SK-N-SH treated with all-trans-retinoic acid at 6 μM for 48 hours (cell line): ENCODE data around the gene SELENOW.

ENCODE experiments used
- GLIS3 ChIP-seq: fragments of 250-450 bp; sonication (Bioruptor Pico); IDR thresholded peaks from 2 replicates; pipeline ENCODE4 v1.5.0; 2020; ENCODE audit warnings: mild to moderate bottlenecking, moderate library complexity
- OSR1 ChIP-seq: fragments of 250-450 bp; sonication (Bioruptor Pico); IDR thresholded peaks from 2 replicates; pipeline ENCODE4 v1.8.0; 2022; ENCODE audit warnings: moderate library complexity, mild to moderate bottlenecking, inconsistent platforms
- TCF4 ChIP-seq: fragments of 250-450 bp; sonication (Bioruptor Pico); IDR thresholded peaks from 2 replicates; pipeline ENCODE4 v1.8.0; 2021; ENCODE audit warnings: mild to moderate bottlenecking, moderate library complexity, borderline replicate concordance
- ZFP3 ChIP-seq: fragments of 250-450 bp; sonication (Bioruptor Pico); IDR thresholded peaks from 2 replicates; pipeline ENCODE4 v1.5.0; 2020; ENCODE audit warnings: mild to moderate bottlenecking, moderate library complexity
- ZFP30 ChIP-seq: fragments of 450-650 bp; formaldehyde crosslinking; IDR thresholded peaks from 2 replicates; pipeline ENCODE4 v1.5.0; 2022; ENCODE audit warnings: mild to moderate bottlenecking, moderate library complexity
- ZNF70 ChIP-seq: fragments of 450-650 bp; formaldehyde crosslinking; IDR thresholded peaks from 2 replicates; pipeline ENCODE4 v1.5.0; 2020; ENCODE audit warnings: mild to moderate bottlenecking, moderate library complexity
- TF ChIP-seq, protein P1 (sequence below): fragments of 250-450 bp; sonication (Bioruptor Pico); IDR thresholded peaks from 2 replicates; pipeline ENCODE4 v1.8.0; 2020; ENCODE audit warnings: mild to moderate bottlenecking, moderate library complexity, borderline replicate concordance

DNA sequence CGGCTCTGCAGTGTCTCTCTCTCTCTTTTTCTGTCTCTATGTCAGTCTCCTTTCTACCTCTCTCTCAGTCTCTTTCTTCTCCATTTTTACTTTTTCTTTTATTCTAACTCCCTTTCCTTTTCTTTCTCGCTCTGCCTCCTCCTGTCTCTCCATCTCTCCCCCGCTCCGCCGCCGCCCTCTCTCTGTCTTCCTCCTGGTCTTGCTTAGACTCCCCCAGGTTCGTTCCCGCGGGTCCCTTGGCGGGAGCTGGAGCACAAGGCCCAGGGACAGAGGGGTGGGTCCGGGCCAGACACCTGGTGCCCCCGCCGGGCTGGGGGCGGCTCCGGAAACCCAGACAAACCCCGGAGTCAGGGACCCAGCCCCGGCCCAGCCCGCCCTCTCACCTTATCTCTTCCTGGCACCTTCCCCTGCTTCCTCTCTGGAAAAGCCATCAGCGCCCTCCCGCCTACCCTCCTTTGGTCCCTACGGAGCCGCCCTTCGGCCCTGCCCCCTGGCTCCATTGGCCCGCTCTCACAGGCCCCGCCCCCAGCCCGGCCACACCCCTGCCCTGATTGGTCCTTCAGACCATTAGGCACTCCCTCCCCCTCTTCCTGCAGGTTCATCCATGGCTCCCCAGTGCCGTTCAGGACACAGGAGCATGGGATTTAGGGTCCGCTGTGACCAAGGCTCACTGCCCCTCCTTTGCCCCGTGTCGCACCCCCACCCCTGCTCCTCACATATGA, 48.5 kb upstream of the SELENOW start:
- TF ChIP-seq, protein P1, sequence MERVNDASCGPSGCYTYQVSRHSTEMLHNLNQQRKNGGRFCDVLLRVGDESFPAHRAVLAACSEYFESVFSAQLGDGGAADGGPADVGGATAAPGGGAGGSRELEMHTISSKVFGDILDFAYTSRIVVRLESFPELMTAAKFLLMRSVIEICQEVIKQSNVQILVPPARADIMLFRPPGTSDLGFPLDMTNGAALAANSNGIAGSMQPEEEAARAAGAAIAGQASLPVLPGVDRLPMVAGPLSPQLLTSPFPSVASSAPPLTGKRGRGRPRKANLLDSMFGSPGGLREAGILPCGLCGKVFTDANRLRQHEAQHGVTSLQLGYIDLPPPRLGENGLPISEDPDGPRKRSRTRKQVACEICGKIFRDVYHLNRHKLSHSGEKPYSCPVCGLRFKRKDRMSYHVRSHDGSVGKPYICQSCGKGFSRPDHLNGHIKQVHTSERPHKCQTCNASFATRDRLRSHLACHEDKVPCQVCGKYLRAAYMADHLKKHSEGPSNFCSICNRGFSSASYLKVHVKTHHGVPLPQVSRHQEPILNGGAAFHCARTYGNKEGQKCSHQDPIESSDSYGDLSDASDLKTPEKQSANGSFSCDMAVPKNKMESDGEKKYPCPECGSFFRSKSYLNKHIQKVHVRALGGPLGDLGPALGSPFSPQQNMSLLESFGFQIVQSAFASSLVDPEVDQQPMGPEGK (CRISPR knock-in tag), result no peak
- TF ChIP-seq ZFP3 (CRISPR knock-in tag), result no peak
- TF ChIP-seq OSR1, result no peak
- TF ChIP-seq GLIS3 (CRISPR knock-in tag), result no peak
- TF ChIP-seq ZFP30, result no peak
- TF ChIP-seq ZNF70 (CRISPR knock-in tag), result no peak
- no peak for TF ChIP-seq TCF4
